ENCODE data around the gene NFATC2.
A peak's percentile ranks its signal among the peaks of the same experiment; 100 is the strongest.

The NFATC2 gene

GRCh38 chr20:51447765-51448148 lies 94.8 kb downstream of the NFATC2 start:
- no peaks in the 10 kb centered on the region for H3K36me3 ChIP-seq (replicated peaks)
- TF ChIP-seq CTCF (IDR thresholded peaks at IDR 0.05; ENCODE audit: low read depth, low read length, missing control alignments): no peak
- no peak overlapping the region for H3K4me3 ChIP-seq (ENCODE audit: low read depth, low read length)

GRCh38 chr20:51447097-51447764 lies 95.3 kb downstream of the NFATC2 start:
- in situ Hi-C loops (cut with HindIII; ENCODE audit: low pct_ligation_motif_present, low sequenced_read_pairs): no loop called here
- peak; percentile 95 for DNase-seq
- Histone ChIP-seq H3K4me3 (ENCODE audit: low read depth, low read length) (peak overlapping the region; percentile 24), H3K27ac (peak overlapping the region; percentile 88), H3K36me3 (replicated peaks) (no peaks in the 10 kb centered on the region), H3K27me3 (replicated peaks) (no peaks in the 10 kb centered on the region)
- no peak for TF ChIP-seq CTCF (IDR thresholded peaks at IDR 0.05; ENCODE audit: low read depth, low read length, missing control alignments)

More at GRCh38 chr20:51447765-51448148, 94.8 kb downstream of the NFATC2 start:
- DNase-seq: no peak
- Histone ChIP-seq H3K27ac (peak overlapping the region; percentile 88), H3K27me3 (replicated peaks) (no peaks in the 10 kb centered on the region)
- in situ Hi-C loops (cut with HindIII; ENCODE audit: low pct_ligation_motif_present, low sequenced_read_pairs): no loop called here

- no peak for TF ChIP-seq CTCF (IDR thresholded peaks at IDR 0.05; ENCODE audit: low read depth, low read length, missing control alignments)
- no peak overlapping the region for H3K4me3 ChIP-seq (ENCODE audit: low read depth, low read length)
- peak overlapping the region; percentile 88 for H3K27ac ChIP-seq
- in situ Hi-C loops (cut with HindIII; ENCODE audit: low pct_ligation_motif_present, low sequenced_read_pairs): no loop called here
- H3K27me3 ChIP-seq (replicated peaks): no peaks in the 10 kb centered on the region
- DNase-seq: peak; percentile 89
- no peaks in the 10 kb centered on the region for H3K36me3 ChIP-seq (replicated peaks)
These were observed 95.9 kb downstream of the NFATC2 start for GRCh38 chr20:51446656-51447055.

GRCh38 chr20:51446230-51446629 lies 96.3 kb downstream of the NFATC2 start:
- H3K36me3 ChIP-seq (replicated peaks): no peaks in the 10 kb centered on the region
- no peak for TF ChIP-seq CTCF (IDR thresholded peaks at IDR 0.05; ENCODE audit: low read depth, low read length, missing control alignments)
- no peak for DNase-seq
- H3K27me3 ChIP-seq (replicated peaks): no peaks in the 10 kb centered on the region
- H3K27ac ChIP-seq: peak overlapping the region; percentile 88
- no peak overlapping the region for H3K4me3 ChIP-seq (ENCODE audit: low read depth, low read length)
- in situ Hi-C loops (cut with HindIII; ENCODE audit: low pct_ligation_motif_present, low sequenced_read_pairs): no loop called here

- no peak overlapping the region for H3K27ac ChIP-seq
- TF ChIP-seq CTCF (IDR thresholded peaks at IDR 0.05; ENCODE audit: low read depth, low read length, missing control alignments): no peak
- no peaks in the 10 kb centered on the region for H3K36me3 ChIP-seq (replicated peaks)
- DNase-seq: no peak
- no peak overlapping the region for H3K4me3 ChIP-seq (ENCODE audit: low read depth, low read length)
- in situ Hi-C loops (cut with HindIII; ENCODE audit: low pct_ligation_motif_present, low sequenced_read_pairs): no loop called here
- H3K27me3 ChIP-seq (replicated peaks): no peaks in the 10 kb centered on the region
These were observed 96.9 kb downstream of the NFATC2 start for GRCh38 chr20:51445591-51445990.

GRCh38 chr20:51444922-51445438 lies 97.5 kb downstream of the NFATC2 start:
- TF ChIP-seq CTCF (IDR thresholded peaks at IDR 0.05; ENCODE audit: low read depth, low read length, missing control alignments): no peak
- in situ Hi-C loops (cut with HindIII; ENCODE audit: low pct_ligation_motif_present, low sequenced_read_pairs): no loop called here
- H3K27me3 ChIP-seq (replicated peaks): no peaks in the 10 kb centered on the region

More at GRCh38 chr20:51444922-51445438, 97.5 kb downstream of the NFATC2 start:
- no peak overlapping the region for H3K4me3 ChIP-seq (ENCODE audit: low read depth, low read length)
- H3K36me3 ChIP-seq (replicated peaks): no peaks in the 10 kb centered on the region
- no peak for DNase-seq
- H3K27ac ChIP-seq: no peak overlapping the region
